Transverse colon (tissue), 4 donors: ENCODE data around the gene UBE3A.

Experiments used
- POLR2A ChIP-seq: fragments of 450-650 bp; IDR thresholded peaks from one replicate; pipeline ENCODE4 v1.6.1; 2016; ENCODE audit warnings: antibody characterized with exemption, mild to moderate bottlenecking, moderate library complexity
- POLR2AphosphoS5 ChIP-seq, 3 donors: sonication (generic); formaldehyde crosslinking; IDR thresholded peaks; one replicate each; pipeline ENCODE4 v1.6.1; 2016; ENCODE audit warnings: antibody characterized with exemption in 3 of 3
- TF ChIP-seq, protein P1 (sequence below), 5 experiments: fragments of 200-600 bp in 3 of 5; fragments of 450-650 bp in 2 of 5; sonication (generic) in 3 of 5; IDR thresholded peaks; 1 replicate in 2 of 5; 2 replicates in 3 of 5; pipeline ENCODE4 v1.5.1; 2016 to 2017; ENCODE audit warnings: antibody characterized with exemption in 5 of 5, inconsistent platforms in 3 of 5, mild to moderate bottlenecking in 2 of 5, moderate library complexity in 1 of 5

DNA sequence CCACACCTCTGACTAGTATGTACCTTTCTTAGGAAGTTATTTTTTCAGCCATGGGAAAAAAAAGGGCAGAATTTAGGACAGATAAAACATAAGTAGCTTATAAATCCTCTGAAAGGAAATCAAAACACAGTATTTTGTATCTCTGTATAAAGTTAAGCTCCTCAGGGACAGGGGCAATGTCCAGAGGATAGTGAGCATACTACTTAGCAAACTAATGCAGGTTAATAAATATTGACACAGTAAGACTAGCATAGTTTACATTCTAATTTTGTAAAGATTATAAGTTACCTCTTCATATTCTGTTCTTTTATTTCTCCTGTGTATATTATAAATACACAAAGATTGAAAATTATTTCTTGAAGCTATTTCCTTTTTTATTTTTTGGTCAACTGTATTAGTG is 2.1 kb downstream of the UBE3A start:
- no peak for TF ChIP-seq POLR2AphosphoS5 (IDR thresholded peaks at IDR 0.05)
- TF ChIP-seq, protein P1, sequence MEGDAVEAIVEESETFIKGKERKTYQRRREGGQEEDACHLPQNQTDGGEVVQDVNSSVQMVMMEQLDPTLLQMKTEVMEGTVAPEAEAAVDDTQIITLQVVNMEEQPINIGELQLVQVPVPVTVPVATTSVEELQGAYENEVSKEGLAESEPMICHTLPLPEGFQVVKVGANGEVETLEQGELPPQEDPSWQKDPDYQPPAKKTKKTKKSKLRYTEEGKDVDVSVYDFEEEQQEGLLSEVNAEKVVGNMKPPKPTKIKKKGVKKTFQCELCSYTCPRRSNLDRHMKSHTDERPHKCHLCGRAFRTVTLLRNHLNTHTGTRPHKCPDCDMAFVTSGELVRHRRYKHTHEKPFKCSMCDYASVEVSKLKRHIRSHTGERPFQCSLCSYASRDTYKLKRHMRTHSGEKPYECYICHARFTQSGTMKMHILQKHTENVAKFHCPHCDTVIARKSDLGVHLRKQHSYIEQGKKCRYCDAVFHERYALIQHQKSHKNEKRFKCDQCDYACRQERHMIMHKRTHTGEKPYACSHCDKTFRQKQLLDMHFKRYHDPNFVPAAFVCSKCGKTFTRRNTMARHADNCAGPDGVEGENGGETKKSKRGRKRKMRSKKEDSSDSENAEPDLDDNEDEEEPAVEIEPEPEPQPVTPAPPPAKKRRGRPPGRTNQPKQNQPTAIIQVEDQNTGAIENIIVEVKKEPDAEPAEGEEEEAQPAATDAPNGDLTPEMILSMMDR (IDR thresholded peaks at IDR 0.05): no peak
- TF ChIP-seq POLR2A: no peak
